ENCODE results near the gene RABL2B.

The RABL2B gene

GRCh38 chr22:50718352-50718709 lies 65.1 kb downstream of the RABL2B start:
- H3K9me3 ChIP-seq (ENCODE audit: control insufficient read depth, low read depth, low read length): no peaks in the 10 kb centered on the region
- no peak overlapping the region for H3K27ac ChIP-seq (ENCODE audit: low read length)
- H3K27me3 ChIP-seq (ENCODE audit: control insufficient read depth, insufficient read depth, low read length): peaks cover 55% of the 10 kb centered on the region
- no peak overlapping the region for H3K4me3 ChIP-seq (ENCODE audit: low read length)
- no peaks in the 10 kb centered on the region for H3K36me3 ChIP-seq (ENCODE audit: control insufficient read depth, low read depth, low read length)
- H3K4me1 ChIP-seq (ENCODE audit: control insufficient read depth, low read depth, low read length): no peaks in the 10 kb centered on the region
- no peak overlapping the region for H3K9ac ChIP-seq (ENCODE audit: low read length)

- Histone ChIP-seq H3K4me3 (ENCODE audit: low read length) (no peak overlapping the region), H3K4me1 (ENCODE audit: control insufficient read depth, low read depth, low read length) (no peaks in the 10 kb centered on the region), H3K27ac (ENCODE audit: low read length) (no peak overlapping the region), H3K27me3 (ENCODE audit: control insufficient read depth, insufficient read depth, low read length) (peaks cover 51% of the 10 kb centered on the region), H3K9me3 (ENCODE audit: control insufficient read depth, low read depth, low read length) (no peaks in the 10 kb centered on the region), H3K36me3 (ENCODE audit: control insufficient read depth, low read depth, low read length) (no peaks in the 10 kb centered on the region), H3K9ac (ENCODE audit: low read length) (no peak overlapping the region)
These were observed 65.6 kb downstream of the RABL2B start for GRCh38 chr22:50717709-50718351.
